HEK293 (cell line): ENCODE data around the gene HEXIM1.

Experiments used
- PATZ1 ChIP-seq: fragments of 450-650 bp; formaldehyde crosslinking; IDR thresholded peaks from 2 replicates; pipeline ENCODE4 v1.5.1; 2016; ENCODE audit warnings: missing biosample characterization, missing genetic modification characterization
- ZBTB7A ChIP-seq: fragments of 450-650 bp; formaldehyde crosslinking; IDR thresholded peaks from 2 replicates; pipeline ENCODE4 v1.5.1; 2016; ENCODE audit warnings: low read depth, missing biosample characterization, missing genetic modification characterization
- ZSCAN4 ChIP-seq: fragments of 450-650 bp; formaldehyde crosslinking; IDR thresholded peaks from 2 replicates; pipeline ENCODE4 v1.5.1; 2017; ENCODE audit warnings: missing biosample characterization, missing genetic modification characterization
- TF ChIP-seq, protein P1 (sequence below): fragments of 450-650 bp; formaldehyde crosslinking; IDR thresholded peaks from 2 replicates; pipeline ENCODE4 v1.5.1; 2016; ENCODE audit warnings: missing biosample characterization, missing genetic modification characterization

DNA sequence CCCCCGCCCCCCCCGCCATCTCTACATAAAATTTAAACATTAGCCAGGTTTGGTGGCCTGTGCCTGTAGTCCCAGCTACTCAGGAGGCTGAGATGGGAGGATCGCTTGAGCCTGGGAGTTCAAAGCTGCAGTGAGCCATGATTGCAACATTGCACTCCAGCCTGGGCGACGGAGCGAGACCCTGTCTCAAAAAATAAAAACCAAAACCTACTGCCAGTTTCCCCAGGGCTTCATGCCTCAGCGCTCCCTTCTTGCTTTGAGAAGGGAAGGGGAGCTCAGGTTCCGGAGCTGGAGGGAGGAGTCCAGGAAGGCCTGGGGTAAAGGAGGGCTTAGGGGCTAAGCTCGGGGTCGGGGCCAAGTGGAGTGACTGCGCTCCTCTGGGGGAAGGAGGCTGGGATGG is 36.4 kb upstream of the HEXIM1 start:
- TF ChIP-seq ZBTB7A (tag by site-specific recombination), result no peak
- TF ChIP-seq, protein P1, sequence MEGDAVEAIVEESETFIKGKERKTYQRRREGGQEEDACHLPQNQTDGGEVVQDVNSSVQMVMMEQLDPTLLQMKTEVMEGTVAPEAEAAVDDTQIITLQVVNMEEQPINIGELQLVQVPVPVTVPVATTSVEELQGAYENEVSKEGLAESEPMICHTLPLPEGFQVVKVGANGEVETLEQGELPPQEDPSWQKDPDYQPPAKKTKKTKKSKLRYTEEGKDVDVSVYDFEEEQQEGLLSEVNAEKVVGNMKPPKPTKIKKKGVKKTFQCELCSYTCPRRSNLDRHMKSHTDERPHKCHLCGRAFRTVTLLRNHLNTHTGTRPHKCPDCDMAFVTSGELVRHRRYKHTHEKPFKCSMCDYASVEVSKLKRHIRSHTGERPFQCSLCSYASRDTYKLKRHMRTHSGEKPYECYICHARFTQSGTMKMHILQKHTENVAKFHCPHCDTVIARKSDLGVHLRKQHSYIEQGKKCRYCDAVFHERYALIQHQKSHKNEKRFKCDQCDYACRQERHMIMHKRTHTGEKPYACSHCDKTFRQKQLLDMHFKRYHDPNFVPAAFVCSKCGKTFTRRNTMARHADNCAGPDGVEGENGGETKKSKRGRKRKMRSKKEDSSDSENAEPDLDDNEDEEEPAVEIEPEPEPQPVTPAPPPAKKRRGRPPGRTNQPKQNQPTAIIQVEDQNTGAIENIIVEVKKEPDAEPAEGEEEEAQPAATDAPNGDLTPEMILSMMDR, result no peak
- no peak for TF ChIP-seq PATZ1 (tag by site-specific recombination)
- TF ChIP-seq ZSCAN4 (tag by site-specific recombination), result no peak
